HepG2 (cell line): ENCODE data around the gene ARHGAP33. TPM values are rescaled to one million over a fixed set of nuclear protein-coding genes. Genes with fewer than 3 reads are reported as not detected.
A peak's percentile ranks its signal among the peaks of the same experiment; 100 is the strongest.

Source experiments
- BRF2 ChIP-seq: sonication (generic); formaldehyde crosslinking; IDR thresholded peaks from 2 replicates; pipeline ENCODE4 v1.8.1; 2022; ENCODE audit warnings: mild to moderate bottlenecking, missing genetic modification reagents
- FOXA3 ChIP-seq: IDR thresholded peaks from 2 replicates; pipeline ENCODE4 v1.6.1; 2016; ENCODE audit warnings: missing genetic modification reagents, missing compliant biosample characterization
- HNRNPUL1 ChIP-seq: fragments of 200-400 bp; formaldehyde crosslinking; IDR thresholded peaks from 2 replicates; pipeline ENCODE4 v1.6.1; 2017; ENCODE audit warnings: low read depth, mild to moderate bottlenecking, low read length, moderate library complexity
- IKZF1 ChIP-seq: fragments of 450-650 bp; IDR thresholded peaks from 2 replicates; pipeline ENCODE4 v1.7.1; 2016
- JUND ChIP-seq: sonication (generic); formaldehyde crosslinking; IDR thresholded peaks from 2 replicates; pipeline ENCODE4 v1.8.0; 2022; ENCODE audit warnings: mild to moderate bottlenecking, missing genetic modification reagents
- PRPF4 ChIP-seq: fragments of 200-400 bp; formaldehyde crosslinking; IDR thresholded peaks from 2 replicates; pipeline ENCODE4 v1.6.1; 2016; ENCODE audit warnings: low read length, low read depth; ENCODE audit not compliant: poor library complexity, severe bottlenecking
- RNF219 ChIP-seq: sonication (generic); formaldehyde crosslinking; IDR thresholded peaks from 2 replicates; pipeline ENCODE4 v1.5.0; 2020; ENCODE audit warnings: mild to moderate bottlenecking, missing genetic modification reagents
- SNAPC2 ChIP-seq: sonication (generic); formaldehyde crosslinking; IDR thresholded peaks from 2 replicates; pipeline ENCODE4 v1.8.1; 2022; ENCODE audit warnings: mild to moderate bottlenecking, missing genetic modification reagents
- TRAFD1 ChIP-seq: sonication (generic); formaldehyde crosslinking; IDR thresholded peaks from 2 replicates; pipeline ENCODE4 v1.5.1; 2020; ENCODE audit warnings: missing genetic modification reagents, mild to moderate bottlenecking, borderline replicate concordance
- ZBTB20 ChIP-seq: sonication (generic); formaldehyde crosslinking; IDR thresholded peaks from 2 replicates; pipeline ENCODE4 v1.8.1; 2023; ENCODE audit warnings: missing genetic modification reagents, low read depth, mild to moderate bottlenecking, borderline replicate concordance
- ZFP90 ChIP-seq: sonication (generic); formaldehyde crosslinking; IDR thresholded peaks from 2 replicates; pipeline ENCODE4 v1.8.0; 2022; ENCODE audit warnings: missing genetic modification reagents, mild to moderate bottlenecking, inconsistent platforms, borderline replicate concordance
- ZNF280D ChIP-seq: sonication (generic); formaldehyde crosslinking; IDR thresholded peaks from 2 replicates; pipeline ENCODE4 v1.5.1; 2020; ENCODE audit warnings: mild to moderate bottlenecking, missing genetic modification reagents
- ZNF382 ChIP-seq: sonication (generic); formaldehyde crosslinking; IDR thresholded peaks from 2 replicates; pipeline ENCODE4 v1.5.0; 2020; ENCODE audit warnings: missing genetic modification reagents, mild to moderate bottlenecking, borderline replicate concordance
- ZNF562 ChIP-seq: sonication (generic); formaldehyde crosslinking; IDR thresholded peaks from 2 replicates; pipeline ENCODE4 v1.8.0; 2022; ENCODE audit warnings: missing genetic modification reagents, borderline replicate concordance
- ZSCAN22 ChIP-seq: sonication (generic); formaldehyde crosslinking; IDR thresholded peaks from 2 replicates; pipeline ENCODE4 v1.4.0; 2020; ENCODE audit warnings: mild to moderate bottlenecking, missing genetic modification reagents
- ZSCAN25 ChIP-seq: sonication (generic); formaldehyde crosslinking; IDR thresholded peaks from 2 replicates; pipeline ENCODE4 v1.8.0; 2022; ENCODE audit warnings: mild to moderate bottlenecking, missing genetic modification reagents
- polyA plus RNA-seq, 8 experiments: library from polyadenylated mRNA; depleted of rRNA in 3 of 8; stranded (reverse) in 7 of 8; unstranded in 1 of 8; fragments of >200 nt; fragmentation: Illumina TruSeq in 4 of 8; extraction: Trizol in 4 of 8; gene quantifications; 2 replicates each; pipeline versions ENCODE4 v1.2.1 to v1.2.3, GENCODE V29; 2011 to 2016; ENCODE audit warnings: low read depth in 4 of 8, missing spikeins in 1 of 8, mixed read lengths in 1 of 8; ENCODE audit not compliant: insufficient read depth in 1 of 8
- total RNA-seq, 5 experiments: library from RNA; depleted of rRNA; stranded (reverse); fragments of >200 nt; fragmentation: Illumina TruSeq; extraction: Trizol; gene quantifications; 2 replicates each; pipeline ENCODE4 v1.2.3, GENCODE V29; 2016; ENCODE audit warnings: low read depth in 1 of 5

ARHGAP33 gene
- total and polyA plus RNA-seq, 2 of the 13 experiments (the other 11 are each of a cell fraction or from before 2014, with no cell fraction given) = 1.3 to 2.7 TPM

- TF ChIP-seq BRF2 (CRISPR knock-in tag) (no peak), FOXA3 (CRISPR knock-in tag) (peak; percentile 63; the same call in 1 of the 2 replicates), SNAPC2 (0 out of 2 replicates have a peak, but pooled peaks have one; percentile 29), ZNF562 (CRISPR knock-in tag) (no peak; the same call in 1 of the 2 replicates), ZFP90 (CRISPR knock-in tag) (0 out of 2 replicates have a peak, but pooled peaks have one; percentile 48), ZBTB20 (peak; percentile 96; the same call in 1 of the 2 replicates), JUND (CRISPR knock-in tag) (peak; percentile 64; the same call in 1 of the 2 replicates), TRAFD1 (peak; percentile 67; the same call in 1 of the 2 replicates), ZNF280D (peak; percentile 91), ZNF382 (CRISPR knock-in tag) (no peak), RNF219 (0 out of 2 replicates have a peak, but pooled peaks have one; percentile 54), ZSCAN25 (peak; percentile 79; the same call in 1 of the 2 replicates), IKZF1 (no peak), PRPF4 (no peak), ZSCAN22 (CRISPR knock-in tag) (no peak), HNRNPUL1 (no peak)
Measured at GRCh38 chr19:35828692-35829301, 53.4 kb downstream of the ARHGAP33 start (continued).
